ENCODE measurements around the gene DDX54. TPM values are rescaled to one million over a fixed set of nuclear protein-coding genes. Genes with fewer than 3 reads are reported as not detected.

Gene DDX54
- total RNA-seq, 2 donors from 2014 or later, result 27.3 to 84.2 TPM

GRCh38 chr12:113115455-113116126 lies 69.7 kb downstream of the DDX54 start:
- H3K4me3 ChIP-seq, result no peak overlapping the region
- H3K36me3 ChIP-seq, result no peaks in the 10 kb centered on the region
- ATAC-seq (ENCODE audit: insufficient number of reproducible peaks, low FRiP score, low read depth) (no peak), DNase-seq (ENCODE audit: low spot score) (no peak)
- no peak for TF ChIP-seq CTCF (IDR thresholded peaks at IDR 0.05)
- no peak overlapping the region for H3K27ac ChIP-seq
- H3K27me3 ChIP-seq (replicated peaks; ENCODE audit: insufficient read depth), result no peaks in the 10 kb centered on the region
- no peaks in the 10 kb centered on the region for H3K4me1 ChIP-seq (ENCODE audit: control insufficient read depth in 1 of 2, low read depth in 2 of 2)
- no peaks in the 10 kb centered on the region for H3K9me3 ChIP-seq

- DNase-seq (ENCODE audit: low spot score) (no peak), ATAC-seq (ENCODE audit: insufficient number of reproducible peaks, low FRiP score, low read depth) (no peak)
- Histone ChIP-seq H3K36me3 (no peaks in the 10 kb centered on the region), H3K4me3 (no peak overlapping the region), H3K27ac (no peak overlapping the region), H3K27me3 (replicated peaks; ENCODE audit: insufficient read depth) (no peaks in the 10 kb centered on the region), H3K4me1 (ENCODE audit: control insufficient read depth in 1 of 2, low read depth in 2 of 2) (no peaks in the 10 kb centered on the region), H3K9me3 (no peaks in the 10 kb centered on the region)
- TF ChIP-seq CTCF (IDR thresholded peaks at IDR 0.05), result no peak
Observed at GRCh38 chr12:113114447-113115178, 70.7 kb downstream of the DDX54 start.

GRCh38 chr12:113113397-113113796 lies 71.9 kb downstream of the DDX54 start:
- Histone ChIP-seq H3K4me1 (ENCODE audit: control insufficient read depth in 1 of 2, low read depth in 2 of 2) (no peaks in the 10 kb centered on the region), H3K27me3 (replicated peaks; ENCODE audit: insufficient read depth) (no peaks in the 10 kb centered on the region), H3K36me3 (no peaks in the 10 kb centered on the region), H3K4me3 (no peak overlapping the region), H3K27ac (no peak overlapping the region), H3K9me3 (no peaks in the 10 kb centered on the region)
- no peak for DNase-seq (ENCODE audit: low spot score)
- ATAC-seq (ENCODE audit: insufficient number of reproducible peaks, low FRiP score, low read depth), result no peak
- TF ChIP-seq CTCF (IDR thresholded peaks at IDR 0.05), result no peak

- H3K4me1 ChIP-seq (ENCODE audit: control insufficient read depth in 1 of 2, low read depth in 2 of 2), result no peaks in the 10 kb centered on the region
- no peak overlapping the region for H3K4me3 ChIP-seq
- H3K36me3 ChIP-seq, result no peaks in the 10 kb centered on the region
- TF ChIP-seq CTCF (IDR thresholded peaks at IDR 0.05), result no peak
- H3K9me3 ChIP-seq, result no peaks in the 10 kb centered on the region
- ATAC-seq (ENCODE audit: insufficient number of reproducible peaks, low FRiP score, low read depth) (no peak), DNase-seq (ENCODE audit: low spot score) (no peak)
- no peaks in the 10 kb centered on the region for H3K27me3 ChIP-seq (replicated peaks; ENCODE audit: insufficient read depth)
- H3K27ac ChIP-seq, result no peak overlapping the region
Observed at GRCh38 chr12:113112043-113112899, 73.0 kb downstream of the DDX54 start.

GRCh38 chr12:113111247-113111646 lies 74.0 kb downstream of the DDX54 start:
- Histone ChIP-seq H3K27me3 (replicated peaks; ENCODE audit: insufficient read depth) (no peaks in the 10 kb centered on the region), H3K4me1 (ENCODE audit: control insufficient read depth in 1 of 2, low read depth in 2 of 2) (no peaks in the 10 kb centered on the region), H3K9me3 (no peaks in the 10 kb centered on the region), H3K4me3 (no peak overlapping the region), H3K27ac (no peak overlapping the region), H3K36me3 (no peaks in the 10 kb centered on the region)
- no peak for TF ChIP-seq CTCF (IDR thresholded peaks at IDR 0.05)
- ATAC-seq (ENCODE audit: insufficient number of reproducible peaks, low FRiP score, low read depth), result no peak
- no peak for DNase-seq (ENCODE audit: low spot score)

Data from thoracic aorta (tissue), 2 donors.